GM18909 (cell line): ENCODE measurements around the gene KLHL36.

ENCODE experiments used
- ATAC-seq: cut with Tn5 transposase; IDR thresholded peaks from one replicate; pipeline ENCODE4 v1.9.1; 2021; ENCODE audit warnings: mild to moderate bottlenecking; ENCODE audit not compliant: unreplicated experiment, poor library complexity

The KLHL36 gene

DNA sequence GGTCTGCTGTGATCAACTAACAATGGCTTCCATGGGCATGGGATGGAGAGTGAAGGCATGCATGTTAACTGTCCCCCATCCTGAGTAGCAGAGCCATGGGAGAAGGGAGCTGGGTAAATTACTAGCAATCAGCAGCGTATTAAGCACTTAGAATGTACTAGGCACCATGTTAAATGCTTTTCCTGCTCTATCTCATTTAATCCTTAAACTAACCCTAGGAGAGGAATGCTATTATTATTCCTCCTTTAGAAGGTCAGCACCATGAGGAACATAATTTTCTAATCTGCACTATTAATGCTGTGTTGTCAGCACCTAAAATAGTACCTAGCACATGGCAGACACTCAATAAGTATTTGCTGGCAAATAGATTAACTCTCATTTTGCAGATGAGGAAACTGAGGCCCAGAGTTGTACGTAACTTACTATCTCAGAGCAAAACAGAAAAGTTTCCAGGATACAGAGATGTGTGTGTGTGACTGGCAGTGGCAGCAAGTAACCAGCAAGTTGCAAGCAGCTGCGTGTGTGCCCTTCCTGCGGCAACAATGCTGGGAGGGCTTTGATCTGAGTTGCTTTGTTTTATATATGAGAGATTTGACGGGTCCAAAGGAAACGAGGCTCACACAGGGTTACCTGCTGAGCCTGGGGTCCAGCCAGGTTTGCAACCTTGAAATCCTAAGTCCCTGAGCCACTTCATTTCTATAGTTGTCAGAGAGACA is 6.5 kb upstream of the KLHL36 start:
- ATAC-seq, result no peak

DNA sequence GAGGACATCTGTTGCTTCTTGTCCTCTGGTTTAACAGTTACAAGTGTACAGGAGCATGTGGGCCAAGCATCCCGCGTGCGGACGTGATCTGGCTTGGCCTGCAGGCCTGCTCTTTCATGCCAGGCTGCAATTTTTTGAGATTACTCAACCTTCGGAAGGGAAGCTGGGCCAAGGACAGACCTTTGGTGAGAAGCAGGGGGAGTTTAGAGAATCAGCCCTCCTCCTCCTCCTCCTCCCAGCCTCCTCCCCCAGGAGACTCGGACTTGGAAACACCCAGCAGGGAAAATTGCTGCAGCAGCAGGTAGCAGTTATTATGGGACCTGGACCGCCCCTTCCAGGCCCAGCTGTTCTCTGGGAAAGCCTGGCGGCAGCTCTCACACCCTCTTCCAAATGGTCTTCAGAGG is 5.1 kb upstream of the KLHL36 start:
- ATAC-seq, result no peak

DNA sequence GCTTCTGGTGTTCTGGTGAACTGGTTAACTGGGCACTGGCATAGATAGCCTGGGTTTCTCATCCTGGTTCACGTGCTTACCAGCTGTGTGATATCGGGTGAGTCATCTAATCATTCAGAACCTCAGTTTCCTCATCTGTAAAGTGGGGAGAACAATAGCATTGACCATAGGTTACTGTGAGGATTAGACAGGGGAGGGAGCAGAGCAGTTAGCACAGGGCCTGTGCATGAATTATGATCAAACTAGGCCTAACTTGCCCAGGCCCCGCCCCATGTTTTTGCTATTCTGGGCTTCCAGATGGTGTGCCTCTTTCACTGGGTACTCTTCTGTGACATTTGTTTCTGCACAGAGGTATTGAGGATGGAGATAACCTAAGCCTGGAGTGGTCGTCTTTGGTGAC is 4.6 kb upstream of the KLHL36 start:
- no peak for ATAC-seq

DNA sequence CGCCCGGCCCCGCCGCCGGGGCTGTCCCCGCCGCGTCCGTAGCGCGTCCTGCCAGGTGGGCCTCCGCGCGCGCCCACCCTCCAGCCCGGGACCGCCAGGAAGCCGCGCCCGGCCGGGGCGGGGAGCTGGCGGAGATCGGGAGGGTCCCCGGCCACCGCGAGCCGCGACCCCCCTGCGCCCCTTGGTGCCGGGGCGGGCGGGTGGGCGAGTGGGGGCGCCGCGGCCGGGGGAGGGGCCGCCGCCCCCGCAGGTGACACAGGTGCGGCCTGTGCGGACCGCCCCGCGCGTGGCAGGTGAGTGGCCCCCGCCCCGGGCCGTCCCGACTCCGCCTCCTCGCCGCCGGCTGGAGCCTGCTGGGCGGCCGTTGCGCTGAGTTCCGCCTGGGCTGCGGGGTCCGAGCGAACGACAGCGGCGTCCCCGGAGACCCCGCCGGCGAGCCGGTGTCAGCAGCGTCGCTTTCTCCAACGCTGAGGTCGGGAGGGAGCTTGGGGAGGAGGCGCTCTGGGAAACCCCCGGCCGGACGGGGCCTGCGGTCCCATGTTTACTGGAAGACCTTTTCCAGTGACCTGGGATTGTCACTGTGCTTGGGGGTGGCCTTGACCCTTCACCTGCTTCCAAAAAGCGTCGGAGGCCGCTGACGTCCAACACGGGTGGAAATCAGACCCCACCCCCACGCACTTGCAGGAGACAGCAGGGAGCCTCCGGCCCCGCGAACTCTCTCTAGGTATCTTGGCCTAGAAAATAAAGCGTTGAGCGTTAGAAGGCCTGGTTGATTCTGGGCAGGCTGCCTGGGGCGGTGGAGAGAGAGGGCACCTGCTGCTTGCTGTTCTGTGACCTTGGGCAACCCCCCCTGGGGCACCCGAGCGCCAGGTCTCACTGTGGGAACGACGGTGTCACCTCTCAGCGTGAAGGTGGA is 542 bp downstream of the KLHL36 start:
- ATAC-seq, result peak; percentile 58

DNA sequence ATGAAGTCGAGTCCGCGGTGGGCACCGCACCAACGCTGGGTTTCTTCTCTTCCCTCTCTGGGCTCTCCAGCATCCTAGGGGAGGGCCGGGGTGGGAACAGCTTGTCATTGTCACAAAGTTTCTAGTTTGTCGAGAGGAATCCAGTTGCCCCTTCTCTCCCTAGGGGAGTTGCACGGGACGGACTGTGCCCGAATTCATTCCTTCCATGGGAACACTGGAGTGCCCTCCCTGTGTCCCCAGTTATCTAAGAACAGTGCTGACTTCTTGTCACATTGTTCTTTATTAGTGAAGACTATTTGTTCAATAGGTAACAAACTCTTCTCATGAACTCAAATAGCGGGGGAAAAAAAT is 1.2 kb downstream of the KLHL36 start:
- no peak for ATAC-seq

DNA sequence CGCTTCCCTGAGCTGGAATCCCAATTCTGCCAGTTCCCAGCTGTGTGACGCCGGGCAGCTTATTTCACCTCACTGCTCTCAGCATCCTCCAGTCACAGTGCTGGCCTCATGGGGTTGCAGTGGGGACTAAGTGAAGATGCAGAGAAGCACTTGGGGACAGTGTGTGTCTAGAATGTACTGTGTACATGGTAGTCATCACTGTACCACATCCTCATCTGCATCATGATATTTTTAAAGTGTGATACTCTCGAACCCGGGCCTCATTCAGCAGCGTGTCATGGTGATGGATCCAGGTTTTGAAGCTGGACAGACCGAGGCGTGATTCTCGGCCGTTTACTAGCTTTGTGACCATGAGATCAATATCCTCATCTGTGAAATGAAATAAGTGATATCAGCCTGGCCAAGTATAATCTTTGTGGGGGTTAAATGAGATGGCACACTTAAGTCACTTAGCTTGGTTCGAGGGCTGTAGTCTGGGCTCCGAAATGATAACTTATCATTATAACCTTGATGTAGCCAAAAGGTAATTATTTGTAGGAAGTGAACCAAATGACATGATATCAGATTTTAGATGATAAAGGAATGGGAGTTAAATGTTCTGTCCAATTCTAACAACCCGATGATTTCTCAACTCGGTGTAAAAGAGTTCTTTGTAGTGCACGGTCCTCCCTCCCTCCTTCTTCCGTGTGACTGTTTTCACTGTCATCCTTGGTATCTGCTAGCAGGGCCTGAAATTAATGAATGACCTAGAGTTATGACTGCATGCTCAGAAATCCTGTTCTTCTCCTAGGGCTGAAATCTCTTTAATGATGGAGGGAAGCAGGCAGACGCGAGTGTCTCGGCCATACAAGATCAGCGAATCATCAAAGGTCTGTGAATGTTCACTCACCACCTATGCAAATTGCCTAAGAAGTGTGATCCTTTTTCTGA is 2.0 kb downstream of the KLHL36 start:
- no peak for ATAC-seq

DNA sequence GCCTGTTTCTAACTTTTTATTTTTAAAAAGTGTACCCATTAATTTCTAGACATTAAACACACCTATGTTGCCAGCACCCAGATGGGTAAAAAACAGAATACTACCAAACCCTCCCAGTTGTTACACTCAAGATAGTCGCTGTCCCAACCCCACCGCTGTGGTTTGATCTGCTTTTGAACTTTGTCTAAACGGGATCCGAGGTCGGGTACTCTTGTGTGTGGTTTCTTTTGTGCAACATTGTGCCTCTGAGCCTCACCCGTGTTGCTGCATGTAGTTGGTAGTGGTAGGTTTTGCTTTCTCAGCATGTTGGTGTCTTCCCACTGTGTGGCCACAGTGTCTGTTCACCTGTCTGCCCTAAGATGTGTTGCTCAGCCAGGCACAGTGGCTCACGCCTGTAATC is 4.3 kb downstream of the KLHL36 start:
- no peak for ATAC-seq

DNA sequence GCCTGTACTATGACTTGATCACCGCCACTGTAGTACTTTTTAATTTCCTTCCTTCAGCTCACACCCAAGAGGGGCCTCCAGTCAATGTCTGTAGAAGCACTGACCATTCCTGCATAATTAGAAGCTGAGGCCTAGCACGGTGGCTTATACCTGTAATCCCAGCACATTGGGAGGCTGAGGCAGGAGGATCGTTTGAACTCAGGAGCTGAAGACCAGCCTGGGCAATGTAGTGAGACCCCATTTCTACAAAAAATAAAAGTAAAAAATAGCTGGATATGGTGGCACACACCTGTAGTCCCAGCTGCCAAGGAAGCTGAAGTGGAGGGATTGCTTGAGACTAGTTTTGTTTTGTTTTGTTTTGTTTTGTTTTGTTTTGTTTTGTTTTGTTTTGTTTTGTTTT is 5.9 kb downstream of the KLHL36 start:
- ATAC-seq, result no peak

DNA sequence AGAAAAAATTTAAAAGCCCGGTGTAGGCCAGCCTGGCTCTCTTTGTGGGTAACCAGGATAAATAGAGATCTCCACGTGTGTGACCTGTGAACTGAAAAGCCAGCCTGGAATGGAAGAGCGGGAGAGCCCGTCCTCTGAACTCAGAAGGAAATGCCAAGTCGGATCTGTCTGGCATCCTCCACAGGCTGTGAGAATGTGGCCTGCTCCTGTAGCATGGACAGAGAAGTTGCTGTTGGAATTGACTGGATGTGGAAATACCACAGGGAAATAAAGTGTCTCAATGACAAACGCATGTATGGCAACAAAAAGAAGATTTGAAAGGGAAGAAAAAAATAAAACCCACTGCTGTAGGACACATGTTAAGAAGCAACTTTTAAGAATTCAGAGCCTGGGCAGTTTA is 6.7 kb downstream of the KLHL36 start:
- ATAC-seq, result no peak

DNA sequence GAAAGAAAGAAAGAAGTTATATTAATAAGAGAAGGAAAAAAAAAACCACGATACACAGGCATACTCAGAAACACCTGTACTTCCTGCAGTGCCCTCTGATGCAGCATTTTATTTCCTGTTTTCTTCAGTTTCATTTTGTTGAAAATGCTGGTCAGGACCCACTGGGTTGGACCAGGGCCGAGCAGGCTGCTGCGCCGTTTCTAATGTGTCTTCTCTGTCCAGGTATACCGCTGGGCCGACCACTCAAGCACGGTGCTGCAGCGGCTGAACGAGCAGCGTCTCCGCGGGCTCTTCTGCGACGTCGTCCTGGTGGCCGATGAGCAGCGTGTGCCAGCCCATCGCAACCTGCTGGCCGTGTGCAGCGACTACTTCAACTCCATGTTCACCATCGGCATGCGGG is 8.3 kb downstream of the KLHL36 start:
- no peak for ATAC-seq

DNA sequence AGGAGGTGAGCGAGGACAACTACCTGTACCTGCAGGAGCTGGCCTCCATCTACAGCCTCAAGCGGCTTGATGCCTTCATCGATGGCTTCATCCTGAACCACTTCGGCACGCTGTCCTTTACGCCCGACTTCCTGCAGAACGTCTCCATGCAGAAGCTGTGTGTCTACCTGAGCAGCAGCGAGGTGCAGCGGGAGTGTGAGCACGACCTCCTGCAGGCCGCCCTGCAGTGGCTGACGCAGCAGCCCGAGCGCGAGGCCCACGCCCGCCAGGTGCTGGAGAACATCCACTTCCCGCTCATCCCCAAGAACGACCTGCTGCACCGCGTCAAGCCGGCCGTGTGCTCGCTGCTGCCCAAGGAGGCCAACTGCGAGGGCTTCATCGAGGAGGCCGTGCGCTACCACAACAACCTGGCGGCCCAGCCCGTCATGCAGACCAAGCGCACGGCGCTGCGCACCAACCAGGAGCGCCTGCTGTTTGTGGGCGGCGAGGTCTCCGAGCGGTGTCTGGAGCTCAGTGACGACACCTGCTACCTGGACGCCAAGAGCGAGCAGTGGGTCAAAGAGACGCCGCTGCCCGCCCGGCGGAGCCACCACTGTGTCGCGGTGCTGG is 9.0 kb downstream of the KLHL36 start:
- no peak for ATAC-seq

DNA sequence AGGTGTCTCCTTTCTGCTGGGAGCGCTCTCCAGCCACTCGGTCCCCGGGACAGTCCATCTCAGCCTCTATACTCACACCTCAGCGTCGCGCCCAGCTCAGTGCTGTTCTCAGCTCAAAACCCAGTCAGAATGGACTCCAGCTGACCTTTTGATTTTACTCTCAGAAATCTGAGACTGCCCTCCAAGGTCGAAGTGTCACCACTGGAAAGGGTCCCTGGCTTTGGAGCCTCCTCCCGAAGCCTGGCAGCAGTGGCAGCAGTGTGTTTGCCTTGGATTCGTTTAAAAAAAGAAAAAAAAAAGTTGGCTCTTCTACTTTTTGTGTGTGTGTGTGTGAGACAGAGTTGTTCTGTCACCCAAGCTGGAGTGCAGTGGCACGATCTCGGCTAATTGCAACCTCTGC is 10.4 kb downstream of the KLHL36 start:
- no peak for ATAC-seq

DNA sequence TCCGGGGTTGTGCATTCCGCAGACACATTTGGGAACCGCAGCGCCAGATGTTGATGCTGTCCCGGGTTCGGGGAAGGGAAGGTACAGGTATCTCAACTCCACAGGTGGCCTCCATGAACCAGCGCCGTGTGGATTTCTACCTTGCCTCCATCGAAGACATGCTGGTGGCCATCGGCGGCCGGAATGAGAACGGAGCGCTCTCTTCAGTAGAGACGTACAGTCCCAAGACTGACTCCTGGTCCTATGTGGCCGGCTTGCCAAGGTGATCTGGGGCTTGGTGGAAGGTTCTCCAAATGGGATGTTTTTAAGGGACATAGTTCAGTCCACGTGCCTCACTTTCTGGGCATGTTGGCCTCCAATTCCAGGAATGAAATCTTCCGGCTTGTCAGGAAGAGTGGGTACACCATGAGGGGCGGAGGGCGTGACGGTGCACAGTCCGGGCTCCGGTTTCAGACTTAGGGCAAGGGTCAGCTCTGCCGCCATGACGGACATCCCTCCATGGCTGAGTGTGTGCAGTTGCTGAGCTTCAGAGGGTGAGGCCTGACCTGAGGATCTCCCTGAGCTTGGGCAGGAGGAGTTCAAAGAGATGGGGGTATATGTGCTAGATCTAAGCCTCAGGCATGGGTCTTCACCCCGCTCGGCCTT is 11.5 kb downstream of the KLHL36 start:
- ATAC-seq, result no peak

DNA sequence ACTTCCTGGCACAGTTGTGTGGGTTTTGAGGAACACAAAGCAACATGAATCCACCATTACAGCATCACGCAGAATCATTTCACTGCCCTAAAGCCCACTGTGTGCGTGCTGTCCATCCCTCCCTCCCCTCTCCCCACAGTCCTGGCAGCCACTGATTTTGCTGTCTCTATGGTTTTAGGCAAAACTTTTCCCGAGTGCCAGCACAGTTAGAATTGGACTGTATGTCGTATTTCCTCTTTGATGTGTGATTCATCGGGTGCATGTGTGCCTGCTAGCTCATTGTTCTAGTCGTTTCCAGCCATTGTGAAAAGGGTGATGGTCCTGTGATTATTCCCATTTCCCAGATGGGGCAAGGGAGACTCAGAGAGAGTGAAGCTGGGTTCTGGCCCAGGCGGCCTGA is 12.7 kb downstream of the KLHL36 start:
- ATAC-seq, result no peak

DNA sequence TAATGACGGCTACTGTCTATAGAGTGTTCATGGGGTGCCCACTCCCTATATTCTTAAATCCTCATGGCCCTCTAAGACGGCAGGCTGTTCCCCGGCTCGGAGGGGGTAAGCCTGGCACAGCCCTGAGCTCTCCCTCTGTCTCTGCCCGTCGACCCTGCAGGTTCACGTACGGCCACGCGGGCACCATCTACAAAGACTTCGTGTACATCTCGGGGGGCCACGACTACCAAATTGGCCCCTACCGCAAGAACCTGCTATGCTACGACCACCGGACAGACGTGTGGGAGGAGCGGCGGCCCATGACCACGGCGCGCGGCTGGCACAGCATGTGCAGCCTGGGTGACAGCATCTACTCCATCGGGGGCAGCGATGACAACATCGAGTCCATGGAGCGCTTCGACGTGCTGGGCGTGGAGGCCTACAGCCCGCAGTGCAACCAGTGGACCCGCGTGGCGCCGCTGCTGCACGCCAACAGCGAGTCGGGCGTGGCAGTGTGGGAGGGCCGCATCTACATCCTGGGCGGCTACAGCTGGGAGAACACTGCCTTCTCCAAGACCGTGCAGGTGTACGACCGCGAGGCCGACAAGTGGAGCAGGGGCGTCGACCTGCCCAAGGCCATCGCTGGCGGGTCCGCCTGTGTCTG is 13.2 kb downstream of the KLHL36 start:
- ATAC-seq, result no peak

DNA sequence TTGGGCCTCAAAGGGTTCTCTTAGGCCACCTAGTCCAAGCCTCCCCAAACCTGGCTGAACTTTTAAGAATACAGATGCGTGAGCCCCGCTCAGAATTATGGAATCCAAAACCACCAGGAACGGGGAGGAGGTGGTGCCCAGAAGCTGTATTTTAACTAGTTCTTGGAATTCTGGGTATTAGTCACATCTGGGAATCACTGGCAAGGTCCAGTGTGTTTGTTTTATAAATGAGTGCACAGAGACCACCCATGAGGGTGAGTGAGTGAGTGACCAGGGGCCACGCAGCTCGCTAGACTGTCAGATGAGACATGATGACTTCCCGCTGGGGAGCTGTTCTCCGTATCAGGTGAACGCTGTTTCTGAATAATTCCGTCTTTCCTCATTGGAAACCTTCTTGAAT is 14.2 kb downstream of the KLHL36 start:
- no peak for ATAC-seq

DNA sequence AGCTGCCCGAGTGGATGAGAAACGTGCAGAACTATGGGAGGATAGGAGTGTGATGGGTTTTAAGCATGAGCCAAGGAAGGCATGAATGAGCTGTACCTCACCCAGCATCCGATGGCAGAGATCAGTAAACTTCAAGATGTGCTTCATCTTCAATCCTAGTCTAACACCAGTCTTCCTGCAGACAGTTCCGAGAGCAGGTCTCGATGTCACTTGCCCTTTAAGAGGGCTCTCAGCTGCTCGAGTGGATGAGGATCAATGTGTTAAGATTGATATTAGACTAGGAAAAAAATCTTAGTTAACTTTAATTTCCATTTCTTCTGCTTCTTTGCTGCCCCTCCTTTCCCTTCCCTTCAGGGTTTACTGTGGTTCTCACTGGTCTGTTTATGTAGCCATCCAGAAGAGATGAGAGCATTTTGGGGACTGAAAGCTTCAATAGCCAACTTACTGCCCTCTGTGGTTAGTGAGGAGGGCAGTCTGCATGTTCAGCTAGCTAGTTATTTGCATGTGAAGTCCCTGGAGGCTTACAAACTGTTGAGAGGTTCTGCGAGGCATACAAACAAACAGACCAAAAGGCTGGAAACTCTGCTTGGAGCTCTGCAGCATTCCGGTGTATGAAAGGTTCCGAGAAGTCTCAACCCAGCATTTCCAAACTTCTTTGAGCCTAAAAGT is 15.3 kb downstream of the KLHL36 start:
- ATAC-seq, result peak; percentile 86

DNA sequence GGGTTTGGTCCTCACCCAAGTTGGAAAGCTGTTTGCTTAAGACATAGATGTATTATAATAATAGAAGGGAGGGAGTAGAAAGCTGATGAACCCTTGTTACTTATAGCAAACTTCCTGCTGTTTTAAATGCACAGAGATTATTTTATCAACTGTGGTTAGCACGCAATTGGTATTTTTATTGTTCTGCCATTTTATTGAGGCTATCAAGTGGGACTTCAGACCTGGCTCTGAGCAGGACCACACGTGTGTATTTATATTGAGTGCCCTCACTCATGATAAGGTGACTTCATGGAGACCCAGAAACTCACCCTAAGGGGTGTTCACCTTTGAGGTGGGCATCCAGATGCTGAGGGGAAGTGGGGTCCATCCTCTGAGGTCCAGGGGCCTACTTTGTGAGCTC is 17.0 kb downstream of the KLHL36 start:
- ATAC-seq, result no peak

DNA sequence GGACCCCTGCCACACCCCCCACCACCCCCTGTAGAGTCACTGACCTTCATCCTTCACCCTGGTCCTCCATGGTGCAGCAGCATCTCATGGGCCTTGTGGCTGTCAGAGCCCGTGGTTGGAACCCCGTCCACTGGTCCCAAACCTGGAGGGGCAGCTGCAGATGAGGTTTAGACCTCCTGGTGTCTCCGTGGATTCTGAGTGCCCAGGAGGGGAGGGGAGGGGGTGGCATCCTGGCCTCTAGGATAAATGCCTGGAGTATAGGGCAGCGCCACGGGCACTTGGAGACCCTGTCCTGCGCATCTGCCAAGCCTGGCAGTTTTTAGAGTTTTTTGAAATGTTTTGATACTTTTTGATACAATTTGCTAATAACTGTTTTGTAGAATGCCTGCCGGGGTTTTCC is 17.5 kb downstream of the KLHL36 start:
- ATAC-seq, result no peak
